H1 (cell line): Measurements from ENCODE around the gene KIAA1671. TPM values are rescaled to one million over a fixed set of nuclear protein-coding genes. Genes with fewer than 3 reads are reported as not detected.

Source experiments
- CTCF ChIA-PET: fragments of 300-600 bp; sonication (Branson Sonifier 250); formaldehyde crosslinking; loops from one replicate; lab custom pipeline; 2021; ENCODE audit not compliant: partially characterized antibody; lab: Charles Lee
- POLR2A ChIA-PET: fragments of 300-600 bp; sonication (Branson Sonifier 250); formaldehyde crosslinking; loops from one replicate; lab custom pipeline; 2021; ENCODE audit warnings: inconsistent platforms; ENCODE audit not compliant: partially characterized antibody; lab: Charles Lee
- DNase-seq, 2 experiments: peaks; one replicate each; pipeline versions ENCODE4 v3.0.0 to v3.0.0-alpha.2; 2010 to 2022; ENCODE audit warnings: low spot score in 2 of 2, low read depth in 1 of 2, mixed read lengths in 1 of 2
- FAIRE-seq: peaks from 2 replicates; lab custom pipeline; 2011; peaks lifted over from hg19 to GRCh38; lab: Jason Lieb, UNC
- H2AFZ ChIP-seq: 2 replicates; pipeline ENCODE4 v1.8.1; 2012; ENCODE audit warnings: low read length, inconsistent platforms
- H2AK5ac ChIP-seq: 2 replicates; pipeline ENCODE4 v1.6.1; 2013; ENCODE audit warnings: low read depth, low read length
- H2BK120ac ChIP-seq: replicated peaks from 2 replicates; pipeline ENCODE3; 2013; ENCODE audit warnings: low read depth, low read length, inconsistent platforms
- H2BK12ac ChIP-seq: 2 replicates; pipeline ENCODE4 v1.6.1; 2013; ENCODE audit warnings: low read depth, low read length
- H2BK15ac ChIP-seq: 2 replicates; pipeline ENCODE4 v1.6.1; 2013; ENCODE audit warnings: low read length
- H2BK20ac ChIP-seq: 2 replicates; pipeline ENCODE4 v1.6.1; 2013; ENCODE audit warnings: low read length
- H2BK5ac ChIP-seq: 2 replicates; pipeline ENCODE4 v1.6.1; 2013; ENCODE audit warnings: low read depth, low read length
- H3K14ac ChIP-seq: 2 replicates; pipeline ENCODE4 v1.6.1; 2013; ENCODE audit warnings: inconsistent platforms; ENCODE audit not compliant: insufficient read length
- H3K18ac ChIP-seq: 2 replicates; pipeline ENCODE4 v1.6.1; 2013; ENCODE audit warnings: low read length; ENCODE audit errors: extremely low read depth
- H3K23ac ChIP-seq: 2 replicates; pipeline ENCODE4 v1.6.1; 2013; ENCODE audit warnings: inconsistent platforms; ENCODE audit not compliant: insufficient read length
- H3K23me2 ChIP-seq: 2 replicates; pipeline ENCODE4 v1.6.1; 2013; ENCODE audit warnings: low read depth, low read length
- H3K27ac ChIP-seq: 2 replicates; pipeline ENCODE4 v1.6.1; 2011; ENCODE audit warnings: low read depth, low read length, inconsistent platforms
- H3K27me3 ChIP-seq, 4 experiments: replicated peaks in 1 of 4; 1 replicate in 1 of 4; 2 replicates in 3 of 4; pipeline versions ENCODE4 v1.6.1 to v1.8.1; 2011 to 2013; ENCODE audit warnings: low read length in 3 of 4, mild to moderate bottlenecking in 3 of 4, inconsistent platforms in 2 of 4, mixed read lengths in 2 of 4, moderate library complexity in 1 of 4; ENCODE audit not compliant: control insufficient read depth in 3 of 4, insufficient read depth in 3 of 4; ENCODE audit errors: extremely low read depth in 1 of 4
- H3K36me3 ChIP-seq, 4 experiments: 2 replicates each; pipeline versions ENCODE4 v1.6.1 to v1.8.1; 2011 to 2013; ENCODE audit warnings: mild to moderate bottlenecking in 4 of 4, low read length in 3 of 4, moderate library complexity in 2 of 4, control low read depth in 1 of 4, inconsistent platforms in 1 of 4; ENCODE audit not compliant: insufficient read depth in 4 of 4, control insufficient read depth in 2 of 4
- H3K4ac ChIP-seq: replicated peaks from 2 replicates; pipeline ENCODE3; 2013; ENCODE audit warnings: low read length, low read depth, mixed read lengths, inconsistent platforms; ENCODE audit not compliant: insufficient read length
- H3K4me1 ChIP-seq, 4 experiments: replicated peaks in 1 of 4; 1 replicate in 1 of 4; 2 replicates in 3 of 4; pipeline versions ENCODE4 v1.6.1 to v1.8.1; 2011 to 2013; ENCODE audit warnings: low read length in 3 of 4, inconsistent platforms in 2 of 4, mixed read lengths in 1 of 4; ENCODE audit not compliant: insufficient read depth in 4 of 4, control insufficient read depth in 3 of 4
- H3K4me2 ChIP-seq, 2 experiments: 2 replicates each; pipeline versions ENCODE4 v1.6.1 to v1.8.1; 2011 to 2013; ENCODE audit warnings: low read depth in 2 of 2, low read length in 2 of 2, control low read depth in 1 of 2, inconsistent platforms in 1 of 2, mild to moderate bottlenecking in 1 of 2; ENCODE audit not compliant: insufficient read depth in 1 of 2
- H3K4me3 ChIP-seq, 4 experiments: fragments of 200-600, 300-600 bp in 1 of 4; sonication (generic), shearing (Covaris generic), sonication (Bioruptor Twin) in 1 of 4; 2 replicates each; pipeline versions ENCODE4 v1.5.1 to v1.8.1; 2011 to 2016; ENCODE audit warnings: low read length in 4 of 4, low read depth in 3 of 4, control low read depth in 2 of 4, inconsistent platforms in 2 of 4, mild to moderate bottlenecking in 2 of 4, mixed read lengths in 1 of 4, moderate library complexity in 1 of 4; ENCODE audit not compliant: insufficient read depth in 2 of 4; ENCODE audit errors: extremely low read depth in 1 of 4
- H3K56ac ChIP-seq: replicated peaks from 2 replicates; pipeline ENCODE3; 2013; ENCODE audit warnings: low read depth, mild to moderate bottlenecking, mixed read lengths, low read length, inconsistent platforms; ENCODE audit not compliant: insufficient read length
- H3K79me1 ChIP-seq: 2 replicates; pipeline ENCODE4 v1.6.1; 2013; ENCODE audit warnings: low read depth, low read length, control low read depth
- H3K79me2 ChIP-seq, 2 experiments: 2 replicates each; pipeline versions ENCODE4 v1.6.1 to v1.8.1; 2012 to 2013; ENCODE audit warnings: low read length in 2 of 2, mild to moderate bottlenecking in 2 of 2, inconsistent platforms in 1 of 2; ENCODE audit not compliant: insufficient read depth in 2 of 2, control insufficient read depth in 1 of 2
- H3K9ac ChIP-seq, 4 experiments: replicated peaks in 1 of 4; 1 replicate in 1 of 4; 2 replicates in 3 of 4; pipeline versions ENCODE4 v1.6.1 to v1.8.1; 2011 to 2013; ENCODE audit warnings: low read depth in 3 of 4, low read length in 3 of 4, control low read depth in 2 of 4, mild to moderate bottlenecking in 2 of 4, moderate library complexity in 2 of 4, inconsistent platforms in 1 of 4; ENCODE audit errors: extremely low read depth in 1 of 4
- H3K9me3 ChIP-seq, 2 experiments: 2 replicates each; pipeline versions ENCODE4 v1.6.1 to v1.8.1; 2012 to 2013; ENCODE audit warnings: mild to moderate bottlenecking in 2 of 2, moderate library complexity in 2 of 2, control low read depth in 1 of 2, inconsistent platforms in 1 of 2, low read depth in 1 of 2, low read length in 1 of 2, mixed read lengths in 1 of 2; ENCODE audit not compliant: insufficient read depth in 2 of 2
- H4K20me1 ChIP-seq, 2 experiments: replicated peaks in 1 of 2; 2 replicates each; pipeline versions ENCODE3 to v1.8.1; 2011 to 2013; ENCODE audit warnings: inconsistent platforms in 2 of 2, low read length in 2 of 2, mild to moderate bottlenecking in 1 of 2; ENCODE audit not compliant: insufficient read depth in 2 of 2, control insufficient read depth in 1 of 2
- H4K5ac ChIP-seq: 2 replicates; pipeline ENCODE4 v1.6.1; 2013; ENCODE audit warnings: low read length, low read depth, mixed read lengths, inconsistent platforms; ENCODE audit not compliant: insufficient read length
- H4K8ac ChIP-seq: 2 replicates; pipeline ENCODE4 v1.8.0; 2013; ENCODE audit warnings: mild to moderate bottlenecking, moderate library complexity, low read length, inconsistent platforms; ENCODE audit not compliant: insufficient read depth; ENCODE audit errors: extremely low read depth
- H4K91ac ChIP-seq: replicated peaks from 2 replicates; pipeline ENCODE3; 2013; ENCODE audit warnings: low read length, mixed read lengths, inconsistent platforms; ENCODE audit not compliant: insufficient read length
- BRCA1 ChIP-seq: IDR thresholded peaks from 2 replicates; pipeline ENCODE4 v1.6.1; 2012; ENCODE audit warnings: low read depth, low read length, improper control_type of control experiment
- CBX5 ChIP-seq: fragments of 300-800, 300-1000 bp; sonication (generic); IDR thresholded peaks from 2 replicates; pipeline ENCODE4 v1.7.1; 2016; ENCODE audit warnings: antibody characterized with exemption, low read length, low read depth
- EGR1 ChIP-seq: IDR thresholded peaks from 2 replicates; pipeline ENCODE4 v1.6.1; 2011; ENCODE audit warnings: low read depth, low read length, borderline replicate concordance
- EZH2 ChIP-seq: fragments of 200-600 bp; sonication (generic); IDR thresholded peaks from 2 replicates; pipeline ENCODE4 v1.7.1; 2012; ENCODE audit warnings: low read depth, mild to moderate bottlenecking, moderate library complexity, low read length, inconsistent platforms; ENCODE audit not compliant: severe bottlenecking
- USF2 ChIP-seq: IDR thresholded peaks from 2 replicates; pipeline ENCODE4 v1.6.1; 2011; ENCODE audit warnings: low read length, improper control_type of control experiment
- WGBS, 2 experiments: shearing (Covaris generic) in 1 of 2; methylation state at CpG; one replicate each; pipeline versions ENCODE4 v1.1.6 to v1.1.7; 2013 to 2015; ENCODE audit warnings: low lambda C conversion rate in 2 of 2, mixed read lengths in 2 of 2, inconsistent platforms in 1 of 2, low coverage in 1 of 2, missing lambda C conversion rate in 1 of 2; ENCODE audit not compliant: insufficient replicate concordance in 2 of 2, insufficient coverage in 1 of 2, insufficient read length in 1 of 2; ENCODE audit errors: extremely low coverage in 1 of 2, missing lambda C conversion rate in 1 of 2; 5-methylcytosine and 5-hydroxymethylcytosine counted together
- polyA plus RNA-seq, 7 experiments: library from polyadenylated mRNA; depleted of rRNA in 3 of 7; stranded (reverse) in 5 of 7; unstranded in 2 of 7; fragments of >200 nt in 5 of 7; fragments of 200-250 nt in 2 of 7; gene quantifications; 1 replicate in 5 of 7; 2 replicates in 1 of 7; 4 replicates in 1 of 7; pipeline versions ENCODE4 v1.2.1 to v1.2.3, GENCODE V29; 2011 to 2013; ENCODE audit warnings: missing spikeins in 2 of 7, mixed read lengths in 2 of 7
- total RNA-seq: library from RNA; stranded (reverse); fragmentation: NEBNext Ultra II Directional; extraction: Animal tissue kit (Norgen Biotek cat#: 25700); gene quantifications from 2 replicates; pipeline ENCODE4 v1.2.1, GENCODE V29; 2021

The KIAA1671 gene
- total and polyA plus RNA-seq, 2 of the 8 experiments (the other 6 are each of a cell fraction or from before 2014, with no cell fraction given) = 6.4 to 23.9 TPM

DNA sequence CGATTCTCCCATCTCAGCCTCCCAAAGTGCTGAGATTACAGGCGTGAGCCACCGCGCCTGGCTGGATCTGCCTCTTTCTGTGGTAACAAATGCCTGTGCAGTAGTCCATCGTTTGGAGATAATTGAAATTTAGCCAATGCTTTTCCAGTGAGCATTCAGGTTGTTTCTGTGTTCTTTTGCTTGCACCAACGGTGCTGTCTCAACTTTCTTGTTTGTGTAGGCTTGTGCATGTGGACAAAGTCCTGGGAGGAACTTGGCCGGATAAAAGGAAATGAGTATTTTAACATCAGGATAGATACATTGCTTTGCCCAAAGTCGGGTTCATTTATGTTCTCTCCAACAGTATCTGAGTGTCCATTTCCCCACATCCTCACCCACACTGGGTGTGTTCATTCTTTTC, 85.7 kb downstream of the KIAA1671 start:
- Histone ChIP-seq H3K4ac (no peak overlapping the region), H3K9me3 (no peaks in the 10 kb centered on the region), H4K20me1 (no peaks in the 10 kb centered on the region), H3K4me1 (no peaks in the 10 kb centered on the region), H2AFZ (no peak overlapping the region), H2AK5ac (no peak overlapping the region), H4K5ac (no peak overlapping the region), H2BK15ac (no peak overlapping the region), H3K4me2 (no peak overlapping the region), H3K27me3 (no peaks in the 10 kb centered on the region), H2BK5ac (no peak overlapping the region), H3K27ac (no peak overlapping the region), H3K79me1 (no peaks in the 10 kb centered on the region; the same call in 1 of the 2 replicates), H3K23me2 (no peaks in the 10 kb centered on the region), H2BK120ac (no peak overlapping the region), H4K8ac (no peak overlapping the region), H2BK12ac (no peak overlapping the region), H3K56ac (no peak overlapping the region), H2BK20ac (no peak overlapping the region), H3K36me3 (peaks cover 2 to 6% (median 3%) of the 10 kb centered on the region in 4 experiments; a peak in 4 of 8 replicates), H3K14ac (no peak overlapping the region), H4K91ac (no peak overlapping the region), H3K79me2 (no peaks in the 10 kb centered on the region), H3K18ac (no peak overlapping the region), H3K9ac (no peak overlapping the region), H3K4me3 (no peak overlapping the region), H3K23ac (no peak overlapping the region)
- POLR2A ChIA-PET = no interaction called here
- no peak for FAIRE-seq
- DNase-seq = no peak
- CTCF ChIA-PET = interaction anchor here (1.7 kb wide), 1 partner anchor 149 kb away, joined by 3 read pairs; no protein-coding TSS in a partner anchor
- 84% methylated on average over 8 of the region's 8 CpGs; no CpG with 5 or more reads in 1 of the 2 experiments for WGBS, 2 experiments
- TF ChIP-seq USF2 (no peak), EGR1 (no peak), EZH2 (no peak), BRCA1 (no peak), CBX5 (no peak)
